MG63 (cell line): Measurements from ENCODE around the gene CD59. TPM values are rescaled to one million over a fixed set of nuclear protein-coding genes. Genes with fewer than 3 reads are reported as not detected.
A peak's percentile ranks its signal among the peaks of the same experiment; 100 is the strongest.
"Not testable (repeated sequence)": the region's sequence is repeated elsewhere in the genome, so short reads cannot be mapped to it uniquely, and the experiment has no call there.

Source experiments
- DNase-seq: peaks from one replicate; pipeline ENCODE4 v3.0.0-alpha.2; 2020
- H3K27me3 ChIP-seq: fragments of 250-450 bp; sonication (Bioruptor Pico); 2 replicates; pipeline ENCODE4 v1.5.1; 2020; ENCODE audit warnings: mild to moderate bottlenecking, moderate library complexity
- H3K36me3 ChIP-seq: fragments of 250-450 bp; sonication (Bioruptor Pico); 2 replicates; pipeline ENCODE4 v1.5.1; 2020; ENCODE audit warnings: mild to moderate bottlenecking, moderate library complexity
- H3K4me3 ChIP-seq: fragments of 250-450 bp; sonication (Bioruptor Pico); 2 replicates; pipeline ENCODE4 v1.5.1; 2020; ENCODE audit warnings: mild to moderate bottlenecking, moderate library complexity
- H3K9me3 ChIP-seq: fragments of 250-450 bp; sonication (Bioruptor Pico); 2 replicates; pipeline ENCODE4 v1.5.1; 2020; ENCODE audit warnings: mild to moderate bottlenecking, moderate library complexity
- total RNA-seq: library from RNA; depleted of rRNA; stranded (reverse); fragments of >200 nt; shearing (Covaris generic); gene quantifications from 2 replicates; pipeline ENCODE4 v1.2.3, GENCODE V29; 2014; ENCODE audit warnings: low replicate concordance

The CD59 gene
- total RNA-seq, 1 experiment from 2014 or later = 360 TPM

DNA sequence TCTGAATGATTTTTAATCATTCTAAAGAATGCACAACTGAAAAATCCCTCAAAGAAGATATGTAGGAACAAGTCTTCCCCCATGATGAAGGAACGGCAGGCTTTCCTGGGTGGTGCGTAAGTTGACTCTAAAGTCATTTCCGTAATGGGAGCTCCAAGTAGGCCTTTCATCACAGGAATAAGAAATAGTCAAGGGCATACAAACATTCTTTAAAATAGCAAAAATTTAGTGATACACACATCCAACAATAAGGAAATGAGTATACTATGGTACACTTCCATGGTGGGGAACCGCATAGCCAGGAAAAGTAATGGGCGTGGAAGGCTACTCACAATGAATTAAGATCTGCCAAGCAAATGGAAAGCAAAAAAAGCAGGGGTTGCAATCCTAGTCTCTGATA, 10.7 kb downstream of the CD59 start:
- no peak for DNase-seq
- Histone ChIP-seq H3K36me3 (peaks cover 60% of the 10 kb centered on the region), H3K9me3 (peaks cover 4% of the 10 kb centered on the region; the same call in 1 of the 2 replicates), H3K27me3 (no peaks in the 10 kb centered on the region), H3K4me3 (no peak overlapping the region)

DNA sequence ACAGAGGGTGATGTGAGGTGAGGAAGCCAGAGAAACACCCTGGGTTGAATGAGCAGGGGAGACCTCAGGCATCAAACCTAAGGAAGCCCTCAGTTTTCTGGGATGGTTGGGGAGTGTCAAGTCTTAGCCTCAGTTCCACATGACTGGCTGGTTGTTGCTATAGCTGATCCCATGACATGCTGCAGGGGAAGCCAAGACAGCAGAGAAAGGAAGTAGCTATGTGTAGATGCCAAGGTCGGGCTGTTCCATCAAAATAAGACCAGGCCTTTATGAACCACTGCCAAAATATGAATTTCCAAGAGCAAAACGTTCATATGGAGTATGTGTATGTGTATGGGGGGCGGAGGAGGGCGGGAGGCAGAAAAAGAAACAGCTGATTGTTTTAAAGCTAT, 11.6 kb downstream of the CD59 start:
- Histone ChIP-seq H3K4me3 (no peak overlapping the region), H3K27me3 (no peaks in the 10 kb centered on the region), H3K36me3 (peaks cover 67% of the 10 kb centered on the region), H3K9me3 (peaks cover 4% of the 10 kb centered on the region; the same call in 1 of the 2 replicates)
- DNase-seq = peak; percentile 59

DNA sequence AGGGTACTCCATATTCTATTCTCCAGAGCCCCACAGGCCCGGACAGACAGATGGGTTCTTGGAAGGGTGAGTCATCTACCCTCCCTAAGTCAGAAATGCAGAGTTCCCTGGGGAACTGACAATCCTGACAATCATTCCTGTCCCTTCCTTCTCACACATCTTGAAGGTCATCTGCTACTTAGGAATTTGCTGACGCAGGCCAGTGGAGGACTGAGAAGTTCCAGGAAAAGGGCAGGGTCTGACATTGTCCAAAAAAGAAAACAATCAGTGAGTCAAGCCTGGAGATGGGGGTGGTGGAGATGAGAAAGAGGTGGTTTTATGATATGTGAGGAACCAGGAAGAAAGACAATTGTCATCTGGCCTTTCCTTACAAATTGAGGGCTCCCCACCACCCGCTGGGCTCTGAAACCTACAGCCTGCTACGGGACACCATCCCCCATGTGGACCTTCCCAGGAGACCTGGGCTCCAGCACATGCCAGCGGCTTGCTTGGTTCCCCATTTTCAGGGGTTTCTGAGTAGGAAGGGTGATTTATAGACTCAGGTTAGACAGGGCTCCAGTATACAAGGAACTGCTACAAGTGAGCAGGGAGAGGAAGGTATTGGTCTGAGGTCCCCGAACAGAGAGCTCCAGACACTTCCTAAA, 12.9 kb downstream of the CD59 start:
- H3K4me3 ChIP-seq = no peak overlapping the region
- peak; percentile 46 for DNase-seq
- no peaks in the 10 kb centered on the region for H3K27me3 ChIP-seq
- no peaks in the 10 kb centered on the region for H3K9me3 ChIP-seq
- H3K36me3 ChIP-seq = peaks cover 71% of the 10 kb centered on the region

DNA sequence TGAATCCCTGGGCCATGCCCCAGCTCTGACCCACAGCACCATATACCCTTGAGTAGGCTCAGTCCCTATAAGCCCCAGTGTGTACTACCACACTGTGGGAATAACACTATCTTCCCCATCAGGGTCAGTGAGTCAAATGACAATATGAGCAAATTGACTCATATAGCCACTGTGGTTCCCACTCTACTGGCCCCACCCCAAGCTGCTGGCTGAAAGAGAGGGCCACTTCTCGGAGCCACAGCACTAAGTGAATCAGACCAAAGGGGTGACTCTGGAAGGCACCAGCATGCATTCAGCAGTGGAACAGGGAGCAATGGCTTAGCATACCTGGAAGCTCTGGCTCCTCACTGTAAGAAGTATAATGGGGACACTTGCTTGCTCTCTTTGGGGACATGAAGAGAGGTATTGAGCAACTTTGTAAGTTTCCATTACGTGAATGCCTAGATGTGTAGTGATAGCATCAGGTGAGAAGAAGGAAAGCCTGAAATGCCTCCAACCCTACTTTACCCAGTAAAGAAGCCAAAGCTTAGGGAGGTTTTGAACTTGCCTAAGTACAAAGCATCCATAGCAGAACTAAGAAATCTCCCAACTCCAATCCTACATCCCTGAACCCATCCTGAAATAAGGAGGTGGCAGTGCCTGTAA, 13.5 kb downstream of the CD59 start:
- no peak overlapping the region for H3K4me3 ChIP-seq
- DNase-seq = peak; percentile 31
- H3K9me3 ChIP-seq = no peaks in the 10 kb centered on the region
- H3K27me3 ChIP-seq = no peaks in the 10 kb centered on the region
- peaks cover 75% of the 10 kb centered on the region for H3K36me3 ChIP-seq

DNA sequence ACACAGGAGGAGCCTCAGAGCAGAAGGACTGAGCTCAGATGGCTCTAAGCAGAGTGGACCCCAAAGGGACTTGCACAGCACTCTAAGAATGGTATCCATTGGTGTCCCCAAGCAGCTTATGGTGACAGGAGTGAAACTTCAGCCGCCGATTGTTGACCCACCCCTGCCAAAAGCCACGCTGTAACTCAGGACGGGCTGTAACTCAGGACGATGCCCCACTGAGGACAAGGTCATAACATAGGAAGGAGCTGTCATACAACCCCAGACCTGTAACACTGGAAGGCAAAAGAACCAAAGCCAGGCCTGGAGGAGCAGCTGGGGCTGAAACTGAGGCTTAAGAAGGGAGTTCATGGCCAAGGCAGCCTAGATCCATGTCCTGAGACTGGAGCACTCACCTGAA, 14.2 kb downstream of the CD59 start:
- Histone ChIP-seq H3K4me3 (no peak overlapping the region), H3K36me3 (peaks cover 82% of the 10 kb centered on the region), H3K27me3 (no peaks in the 10 kb centered on the region), H3K9me3 (no peaks in the 10 kb centered on the region)
- DNase-seq = no peak

DNA sequence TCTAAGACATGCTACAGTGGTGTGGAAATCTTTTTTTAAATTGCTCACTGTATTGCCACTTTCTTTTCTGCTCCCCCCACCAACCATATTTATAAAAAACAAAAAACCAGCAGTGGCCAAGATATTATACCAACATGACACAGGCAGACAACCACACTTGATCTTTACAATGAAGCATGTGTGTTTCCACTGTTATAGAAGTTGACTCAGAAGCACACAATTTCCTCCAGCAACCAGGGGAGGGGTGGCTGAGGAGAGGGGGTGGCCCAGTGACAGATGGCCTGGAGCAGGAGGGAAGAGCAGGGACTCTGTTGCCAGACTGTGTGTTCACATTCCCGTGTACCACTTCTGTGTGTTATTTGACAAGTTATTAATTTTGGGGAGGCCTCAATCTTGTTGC, 14.8 kb downstream of the CD59 start:
- H3K9me3 ChIP-seq = no peaks in the 10 kb centered on the region
- H3K4me3 ChIP-seq = no peak overlapping the region
- peaks cover 86% of the 10 kb centered on the region for H3K36me3 ChIP-seq
- peak; percentile 37 for DNase-seq
- H3K27me3 ChIP-seq = no peaks in the 10 kb centered on the region

DNA sequence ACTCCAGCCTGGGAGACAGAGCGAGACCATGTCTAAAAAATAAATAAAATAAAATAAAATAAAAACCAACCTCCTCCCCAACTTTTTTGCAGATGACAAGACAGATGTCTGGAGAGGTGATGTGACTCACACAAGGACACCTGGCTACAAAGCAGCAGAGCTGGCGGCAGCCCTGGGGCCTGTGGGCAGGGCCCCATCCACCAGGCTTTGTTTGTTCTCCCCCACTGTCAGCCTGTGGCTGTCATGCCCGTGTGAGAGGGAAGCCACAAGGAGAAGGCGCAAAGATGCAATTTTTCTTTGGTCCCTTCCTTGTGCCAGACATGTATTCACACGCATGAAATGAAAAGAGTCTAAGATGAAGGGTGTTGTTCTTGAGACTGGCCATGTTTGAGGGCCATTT, 16.6 kb downstream of the CD59 start:
- H3K4me3 ChIP-seq = no peak overlapping the region
- peaks cover 92% of the 10 kb centered on the region for H3K36me3 ChIP-seq
- H3K27me3 ChIP-seq = no peaks in the 10 kb centered on the region
- no peak for DNase-seq
- no peaks in the 10 kb centered on the region for H3K9me3 ChIP-seq

DNA sequence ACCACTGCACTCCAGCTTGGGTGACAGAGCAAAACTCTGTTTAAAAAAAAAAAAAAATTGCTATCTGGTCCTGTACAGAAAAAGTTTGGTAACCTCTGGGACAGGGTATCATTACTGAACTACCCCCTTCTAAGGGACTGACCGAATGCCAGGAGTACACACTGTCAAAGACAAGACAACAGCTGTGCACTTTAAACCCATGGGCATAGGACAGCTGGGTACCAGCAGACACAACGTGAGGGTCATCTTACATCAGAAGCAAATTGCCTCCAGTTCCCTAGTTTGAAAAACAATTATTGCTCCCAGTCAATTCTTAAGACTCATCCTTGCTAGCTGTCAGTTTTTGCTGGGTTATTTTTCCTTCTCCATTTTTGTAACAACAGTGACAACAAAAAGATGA, 17.8 kb downstream of the CD59 start:
- H3K36me3 ChIP-seq = peaks cover 92% of the 10 kb centered on the region
- DNase-seq = no peak
- H3K4me3 ChIP-seq = no peak overlapping the region
- H3K9me3 ChIP-seq = no peaks in the 10 kb centered on the region
- H3K27me3 ChIP-seq = no peaks in the 10 kb centered on the region

DNA sequence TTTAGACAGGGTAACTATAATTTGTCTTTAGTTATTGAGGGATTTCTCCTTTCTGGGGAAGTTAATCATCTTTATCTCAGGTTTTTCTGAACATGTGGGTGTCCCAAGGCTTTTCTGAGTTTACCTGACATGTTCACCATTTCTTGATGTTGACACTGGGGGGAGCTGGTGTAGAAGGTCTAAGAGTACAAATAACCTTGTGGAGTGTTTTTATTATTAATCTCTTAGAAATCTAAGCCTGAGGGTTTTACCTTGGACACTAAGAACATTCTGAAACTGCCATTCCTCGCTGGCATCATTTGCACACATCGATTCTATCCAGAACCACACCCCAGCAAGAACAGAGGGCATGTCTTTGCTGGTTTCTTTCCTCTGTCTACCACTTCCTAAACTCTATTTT, 20.0 kb downstream of the CD59 start:
- Histone ChIP-seq H3K36me3 (peaks cover 92% of the 10 kb centered on the region), H3K27me3 (no peaks in the 10 kb centered on the region), H3K4me3 (no peak overlapping the region), H3K9me3 (no peaks in the 10 kb centered on the region)
- no peak for DNase-seq

DNA sequence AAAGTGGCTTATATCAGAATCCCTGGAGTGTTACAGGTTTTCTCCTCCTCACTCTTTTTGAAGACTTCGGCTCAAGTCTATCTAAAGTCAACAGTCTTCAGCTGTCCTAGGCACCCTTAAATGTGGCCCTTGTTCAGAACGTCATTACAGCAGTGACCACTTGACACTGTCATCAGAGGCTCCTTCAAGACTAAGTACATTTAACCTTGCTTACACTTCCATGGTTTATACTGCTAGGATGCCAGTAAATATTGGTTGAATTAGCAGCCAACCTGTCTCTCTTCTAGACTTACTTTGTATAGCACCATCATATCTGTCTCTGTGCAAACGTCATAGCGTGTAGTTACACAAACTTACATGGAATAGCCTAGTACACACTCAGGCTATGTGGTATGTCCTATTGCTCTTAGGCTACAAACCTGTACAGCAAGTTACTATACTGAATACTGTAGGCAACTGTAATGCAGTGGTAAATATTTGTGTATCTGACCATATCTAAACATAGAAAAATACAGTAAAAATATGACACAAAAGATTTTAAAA, 22.3 kb downstream of the CD59 start:
- Histone ChIP-seq H3K36me3 (peaks cover 90% of the 10 kb centered on the region), H3K4me3 (no peak overlapping the region), H3K9me3 (no peaks in the 10 kb centered on the region), H3K27me3 (no peaks in the 10 kb centered on the region)
- no peak for DNase-seq

DNA sequence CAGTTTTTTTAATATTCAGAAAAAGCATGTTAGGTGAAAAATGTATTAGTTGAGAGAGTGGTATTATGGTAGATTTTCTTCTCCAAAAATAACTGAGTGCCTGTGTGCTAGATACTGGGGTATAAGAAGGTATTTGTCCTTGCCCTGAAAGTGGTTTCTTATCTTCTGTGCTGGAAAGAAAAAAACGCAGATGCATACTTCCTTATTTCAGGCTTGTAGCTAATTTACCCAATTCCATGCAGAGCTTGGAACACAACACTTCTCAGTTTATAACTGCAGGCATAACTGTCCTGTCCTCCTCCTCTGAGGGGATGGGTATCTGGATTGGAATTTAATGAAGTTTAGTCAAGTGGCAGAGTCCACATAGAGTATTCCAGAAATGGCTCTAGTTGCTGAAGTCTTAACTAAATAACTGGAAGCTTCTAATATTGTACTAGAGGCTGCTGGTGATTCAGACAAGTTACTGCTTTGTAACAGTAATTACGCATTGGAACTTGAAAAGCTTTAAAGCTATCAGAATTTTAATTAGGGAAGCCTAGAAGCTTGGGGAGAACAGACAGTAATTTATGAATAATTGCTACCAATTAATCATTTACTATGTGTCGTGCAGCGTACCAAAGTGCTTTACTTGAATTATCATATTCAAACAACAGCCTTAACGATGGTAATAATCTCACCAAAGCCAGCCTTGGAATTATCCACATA, 22.9 kb downstream of the CD59 start:
- Histone ChIP-seq H3K36me3 (peaks cover 89% of the 10 kb centered on the region), H3K4me3 (no peak overlapping the region), H3K9me3 (no peaks in the 10 kb centered on the region), H3K27me3 (no peaks in the 10 kb centered on the region)
- DNase-seq = no peak

DNA sequence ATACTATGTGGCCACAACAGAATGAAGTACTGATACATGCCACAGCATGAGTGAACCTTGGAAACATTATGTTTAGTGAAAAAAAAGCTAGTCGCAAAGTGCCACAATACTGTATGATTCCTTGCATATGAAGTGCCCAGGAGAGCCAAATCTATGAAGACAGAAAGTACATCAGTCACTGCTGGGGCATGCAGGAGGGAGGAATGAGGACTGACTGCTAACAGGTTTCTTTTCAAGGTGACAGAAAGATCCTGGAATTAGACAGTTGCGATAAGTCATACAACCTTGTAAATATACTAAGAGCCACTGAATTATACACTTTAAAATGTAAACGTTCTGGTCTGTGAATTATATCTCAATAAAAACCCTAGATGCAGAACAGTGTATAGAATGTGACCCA, 23.8 kb downstream of the CD59 start:
- H3K36me3 ChIP-seq = peaks cover 88% of the 10 kb centered on the region
- no peak for DNase-seq
- no peaks in the 10 kb centered on the region for H3K9me3 ChIP-seq
- no peaks in the 10 kb centered on the region for H3K27me3 ChIP-seq
- H3K4me3 ChIP-seq = no peak overlapping the region

DNA sequence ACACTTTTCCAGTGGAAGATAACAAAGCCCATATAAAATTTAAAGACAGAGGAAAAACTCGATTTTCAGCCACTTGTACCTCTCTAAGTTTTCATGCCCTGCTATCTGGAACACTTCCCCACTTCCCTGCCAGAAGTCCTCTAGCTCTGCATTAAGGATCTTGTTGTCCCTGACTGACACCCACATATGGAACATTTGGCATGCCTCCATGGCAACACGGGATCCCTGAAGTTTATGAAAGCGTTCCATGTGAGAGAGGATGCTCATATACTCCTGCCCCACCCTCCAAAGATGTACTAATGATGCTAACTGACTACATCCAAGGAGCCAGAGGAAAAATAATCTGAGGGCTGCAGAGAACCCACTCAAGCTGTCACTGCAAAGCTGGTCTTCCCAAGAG, 26.8 kb downstream of the CD59 start:
- no peaks in the 10 kb centered on the region for H3K9me3 ChIP-seq
- H3K27me3 ChIP-seq = no peaks in the 10 kb centered on the region
- H3K36me3 ChIP-seq = peaks cover 93% of the 10 kb centered on the region
- DNase-seq = no peak
- H3K4me3 ChIP-seq = no peak overlapping the region

DNA sequence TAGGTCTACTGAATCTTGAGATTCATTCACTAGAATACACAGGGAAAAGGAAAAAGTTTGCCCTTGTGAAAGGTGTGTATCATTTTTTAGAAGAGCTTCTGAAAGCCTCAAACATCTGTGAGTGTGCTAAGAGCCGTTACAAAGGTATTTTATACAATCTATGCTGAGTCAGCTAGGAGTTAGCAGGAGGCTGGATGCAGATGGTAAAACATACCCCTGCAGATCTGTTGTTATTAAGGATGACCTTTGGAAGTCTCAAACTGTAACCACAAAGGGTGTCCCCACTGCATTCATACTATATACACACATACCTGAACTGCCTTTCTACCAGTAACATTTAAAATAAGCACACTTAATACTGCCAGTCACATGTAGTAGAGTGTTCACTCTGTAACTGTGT, 27.2 kb downstream of the CD59 start:
- no peaks in the 10 kb centered on the region for H3K27me3 ChIP-seq
- H3K9me3 ChIP-seq = no peaks in the 10 kb centered on the region
- H3K36me3 ChIP-seq = peaks cover 94% of the 10 kb centered on the region
- no peak overlapping the region for H3K4me3 ChIP-seq
- DNase-seq = no peak

DNA sequence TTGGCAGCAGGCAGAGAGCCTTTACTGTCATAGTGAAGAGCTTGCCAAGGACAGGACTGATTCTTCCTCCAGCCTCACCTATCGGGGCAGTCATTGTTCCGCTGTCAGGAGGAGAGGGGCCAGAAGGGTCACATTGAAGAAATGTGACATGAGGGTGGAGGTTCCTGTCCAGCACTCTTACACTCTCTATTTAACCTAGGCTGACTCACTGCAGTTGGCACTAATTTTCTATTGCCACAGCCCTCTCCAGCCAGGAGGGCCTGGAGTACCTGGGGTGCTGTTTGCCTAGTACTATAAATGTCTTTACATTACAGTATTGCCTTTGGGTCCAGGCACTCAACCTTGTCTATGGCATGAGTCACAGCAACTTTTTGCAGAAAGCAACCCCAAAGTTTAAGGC, 28.4 kb downstream of the CD59 start:
- not testable (repeated sequence) for H3K9me3 ChIP-seq

DNA sequence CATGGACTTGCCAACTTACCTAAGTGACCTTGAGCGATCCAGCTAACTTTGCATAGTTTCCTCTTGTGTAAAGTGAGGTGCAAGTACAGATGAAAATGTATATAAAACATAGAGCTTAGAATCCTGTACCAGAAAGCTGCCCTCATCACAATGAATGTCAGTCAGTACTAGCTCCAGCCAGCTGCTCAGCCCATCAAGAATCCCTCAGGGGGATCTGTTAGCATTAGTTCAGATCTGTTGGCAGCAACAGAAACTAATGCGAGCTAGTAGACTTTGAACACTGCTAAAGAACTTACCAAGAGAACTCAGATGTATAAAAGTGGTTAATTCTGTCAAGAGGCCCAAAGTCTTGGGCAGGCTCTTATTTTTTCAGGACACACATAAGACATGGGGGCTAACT, 29.3 kb downstream of the CD59 start:
- Histone ChIP-seq H3K9me3 (no peaks in the 10 kb centered on the region), H3K27me3 (no peaks in the 10 kb centered on the region), H3K4me3 (no peak overlapping the region), H3K36me3 (peaks cover 77% of the 10 kb centered on the region)
- DNase-seq = no peak

More for the DNA sequence above, 28.4 kb downstream of the CD59 start:
- not testable (repeated sequence) for H3K27me3 ChIP-seq, DNase-seq, H3K4me3 ChIP-seq
- H3K36me3 ChIP-seq = peaks cover 86% of the 10 kb centered on the region

DNA sequence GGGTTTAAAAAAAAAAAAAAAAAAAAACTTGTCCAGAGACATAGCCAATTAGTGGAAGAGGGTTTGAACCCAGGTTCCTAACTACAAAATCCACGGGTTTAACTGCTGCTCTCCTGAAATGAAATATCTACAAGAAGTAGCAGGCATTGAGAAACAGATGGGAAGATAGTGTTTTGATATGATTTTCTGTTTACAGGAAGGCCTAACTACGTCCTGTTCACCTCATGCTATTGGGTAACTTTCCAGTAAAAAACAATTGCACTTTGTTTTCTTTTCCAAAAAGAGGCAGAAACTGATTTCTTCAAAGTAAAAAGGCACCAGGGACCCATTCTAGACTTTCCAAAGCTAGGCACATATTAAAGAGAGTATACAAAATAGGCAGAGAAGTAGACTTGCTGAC, 29.7 kb downstream of the CD59 start:
- no peak for DNase-seq
- Histone ChIP-seq H3K4me3 (no peak overlapping the region), H3K9me3 (no peaks in the 10 kb centered on the region), H3K27me3 (no peaks in the 10 kb centered on the region), H3K36me3 (peaks cover 73% of the 10 kb centered on the region)
